ENCODE data around the gene GANC.

The GANC gene

DNA sequence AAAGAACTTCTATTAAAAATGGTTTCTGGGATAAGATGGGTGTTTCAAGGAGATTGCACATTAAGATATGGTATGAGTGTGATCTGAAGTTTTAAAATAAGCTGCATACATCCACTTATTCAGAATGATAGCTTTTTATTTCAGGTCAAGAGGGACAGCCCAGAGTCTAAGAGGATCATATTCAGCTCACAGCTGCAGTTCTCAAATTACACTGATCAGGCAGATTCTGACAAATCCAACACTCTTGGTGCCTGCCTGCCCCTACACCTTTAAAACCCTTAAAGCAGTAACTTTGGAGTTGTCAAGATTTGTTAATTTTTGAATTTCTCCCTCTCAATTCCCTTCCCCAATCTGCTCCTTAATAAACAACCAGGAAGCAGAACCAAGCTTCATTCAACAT is 9.3 kb downstream of the GANC start:
- POLR2A ChIA-PET: no interaction called here
- DNase-seq: no peak
- Histone ChIP-seq H3K9me3 (ENCODE audit: control extremely low read depth in 1 of 5, control insufficient read depth in 4 of 5, insufficient read depth in 2 of 5, low read depth in 1 of 5, low read length in 4 of 5) (no peaks in the 10 kb centered on the region), H3K4me3 (ENCODE audit: control insufficient read depth in 1 of 7, extremely low read depth in 1 of 7, insufficient read depth in 4 of 7, low read depth in 2 of 7, low read length in 6 of 7) (no peak overlapping the region), H3K36me3 (ENCODE audit: control insufficient read depth in 4 of 4, insufficient read depth in 4 of 4, low read length in 3 of 4) (peaks cover 13 to 27% (median 19%) of the 10 kb centered on the region in 4 experiments), H3K27ac (ENCODE audit: insufficient read depth in 1 of 2, low read depth in 1 of 2, low read length in 2 of 2, poor library complexity in 1 of 2, severe bottlenecking in 2 of 2) (no peak overlapping the region), H3K27me3 (replicated peaks in 2 of 5; ENCODE audit: control insufficient read depth in 4 of 5, insufficient read depth in 5 of 5, low read length in 4 of 5) (no peaks in the 10 kb centered on the region), H3K4me1 (ENCODE audit: control extremely low read depth in 1 of 4, control insufficient read depth in 4 of 4, insufficient read depth in 4 of 4, low read length in 3 of 4) (peaks cover 0 to 10% (median 4%) of the 10 kb centered on the region in 4 experiments)
- CTCF ChIA-PET: interaction anchor here (0.5 kb wide), 1 partner anchor 234 kb away, joined by 3 read pairs; no protein-coding TSS in a partner anchor

GRCh38 chr15:42282926-42283325 is 9.9 kb downstream of the GANC start:
- CTCF ChIA-PET: interaction anchor here (0.5 kb wide), 1 partner anchor 233 kb away, joined by 3 read pairs; no protein-coding TSS in a partner anchor
- WGBS (ENCODE audit: insufficient coverage): 67% methylated on average over 3 of the region's 5 CpGs
- Histone ChIP-seq H3K27ac (ENCODE audit: insufficient read depth in 1 of 2, low read depth in 1 of 2, low read length in 2 of 2, poor library complexity in 1 of 2, severe bottlenecking in 2 of 2) (no peak overlapping the region), H3K9me3 (ENCODE audit: control extremely low read depth in 1 of 5, control insufficient read depth in 4 of 5, insufficient read depth in 2 of 5, low read depth in 1 of 5, low read length in 4 of 5) (no peaks in the 10 kb centered on the region), H3K36me3 (ENCODE audit: control insufficient read depth in 4 of 4, insufficient read depth in 4 of 4, low read length in 3 of 4) (peaks cover 13 to 30% (median 19%) of the 10 kb centered on the region in 4 experiments), H3K4me1 (ENCODE audit: control extremely low read depth in 1 of 4, control insufficient read depth in 4 of 4, insufficient read depth in 4 of 4, low read length in 3 of 4) (peaks cover 0 to 10% (median 4%) of the 10 kb centered on the region in 4 experiments), H3K27me3 (replicated peaks in 2 of 5; ENCODE audit: control insufficient read depth in 4 of 5, insufficient read depth in 5 of 5, low read length in 4 of 5) (no peaks in the 10 kb centered on the region), H3K4me3 (ENCODE audit: control insufficient read depth in 1 of 7, extremely low read depth in 1 of 7, insufficient read depth in 4 of 7, low read depth in 2 of 7, low read length in 6 of 7) (no peak overlapping the region)
- POLR2A ChIA-PET: no interaction called here
- DNase-seq: no peak

DNA sequence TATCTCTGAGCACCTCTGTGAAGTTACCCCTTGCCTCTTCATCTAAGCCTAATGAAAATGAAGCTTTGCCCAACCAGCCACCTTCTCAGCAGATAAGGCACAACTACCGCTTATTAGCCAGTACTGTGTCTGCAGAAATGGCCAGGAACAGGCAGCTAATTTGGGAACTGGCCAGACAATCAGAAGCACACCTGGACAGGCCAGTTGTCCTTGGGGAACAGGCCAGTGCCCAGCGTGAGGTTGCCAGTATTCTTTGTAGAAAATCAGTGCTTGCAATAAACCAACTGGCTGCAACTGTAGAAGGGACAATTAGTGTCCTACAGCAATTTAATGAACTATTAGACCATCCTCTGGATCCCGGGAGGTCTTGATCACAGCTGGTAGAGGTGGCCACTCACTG is 10.7 kb downstream of the GANC start:
- Histone ChIP-seq H3K4me3 (ENCODE audit: control insufficient read depth in 1 of 7, extremely low read depth in 1 of 7, insufficient read depth in 4 of 7, low read depth in 2 of 7, low read length in 6 of 7) (no peak overlapping the region), H3K9me3 (ENCODE audit: control extremely low read depth in 1 of 5, control insufficient read depth in 4 of 5, insufficient read depth in 2 of 5, low read depth in 1 of 5, low read length in 4 of 5) (no peaks in the 10 kb centered on the region), H3K36me3 (ENCODE audit: control insufficient read depth in 4 of 4, insufficient read depth in 4 of 4, low read length in 3 of 4) (peaks cover 14 to 28% (median 19%) of the 10 kb centered on the region in 4 experiments), H3K27me3 (replicated peaks in 2 of 5; ENCODE audit: control insufficient read depth in 4 of 5, insufficient read depth in 5 of 5, low read length in 4 of 5) (no peaks in the 10 kb centered on the region), H3K27ac (ENCODE audit: insufficient read depth in 1 of 2, low read depth in 1 of 2, low read length in 2 of 2, poor library complexity in 1 of 2, severe bottlenecking in 2 of 2) (no peak overlapping the region), H3K4me1 (ENCODE audit: control extremely low read depth in 1 of 4, control insufficient read depth in 4 of 4, insufficient read depth in 4 of 4, low read length in 3 of 4) (peaks cover 0 to 10% (median 4%) of the 10 kb centered on the region in 4 experiments)
- DNase-seq: no peak
- ChIA-PET CTCF (no interaction called here), POLR2A (no interaction called here)
- 100% methylated on average over 2 of the region's 3 CpGs for WGBS (ENCODE audit: insufficient coverage)

GRCh38 chr15:42284551-42284950 is 11.6 kb downstream of the GANC start:
- CTCF ChIA-PET: no interaction called here

DNA sequence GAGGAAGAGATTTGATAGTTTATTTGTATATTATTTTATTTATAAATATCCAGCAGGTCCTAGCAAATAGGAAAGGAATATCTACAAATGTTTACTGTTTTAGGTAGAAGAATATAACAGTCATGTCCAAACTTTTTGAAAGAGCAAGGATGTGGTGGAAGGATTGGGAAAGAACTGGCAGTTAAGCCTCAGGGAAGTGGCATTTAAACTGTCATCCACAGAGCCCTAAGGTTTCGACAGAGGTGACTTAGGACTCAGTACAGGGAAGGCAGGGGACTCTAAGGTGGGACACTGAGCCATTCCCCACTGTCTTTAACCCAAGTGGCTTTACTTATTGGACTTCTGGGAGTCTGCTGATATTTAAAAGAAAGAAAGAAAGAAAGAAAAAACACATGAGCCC is 12.0 kb downstream of the GANC start:
- CTCF ChIA-PET: no interaction called here
- Histone ChIP-seq H3K4me1 (ENCODE audit: control extremely low read depth in 1 of 4, control insufficient read depth in 4 of 4, insufficient read depth in 4 of 4, low read length in 3 of 4) (peaks cover 0 to under 1% (median 0%) of the 10 kb centered on the region in 4 experiments), H3K9me3 (ENCODE audit: control extremely low read depth in 1 of 5, control insufficient read depth in 4 of 5, insufficient read depth in 2 of 5, low read depth in 1 of 5, low read length in 4 of 5) (no peaks in the 10 kb centered on the region), H3K27ac (ENCODE audit: insufficient read depth in 1 of 2, low read depth in 1 of 2, low read length in 2 of 2, poor library complexity in 1 of 2, severe bottlenecking in 2 of 2) (no peak overlapping the region), H3K4me3 (ENCODE audit: control insufficient read depth in 1 of 7, extremely low read depth in 1 of 7, insufficient read depth in 4 of 7, low read depth in 2 of 7, low read length in 6 of 7) (no peak overlapping the region), H3K36me3 (ENCODE audit: control insufficient read depth in 4 of 4, insufficient read depth in 4 of 4, low read length in 3 of 4) (peaks cover 16 to 38% (median 21%) of the 10 kb centered on the region in 4 experiments), H3K27me3 (replicated peaks in 2 of 5; ENCODE audit: control insufficient read depth in 4 of 5, insufficient read depth in 5 of 5, low read length in 4 of 5) (no peaks in the 10 kb centered on the region)
- POLR2A ChIA-PET: interaction anchor here (0.6 kb wide), 1 partner anchor 28 kb away, joined by 3 read pairs; no protein-coding TSS in a partner anchor
- WGBS (ENCODE audit: insufficient coverage): 83% methylated on average over 1 of the region's 1 CpG
- peak in 1 of 3 donors; percentile 6 for DNase-seq

More at GRCh38 chr15:42284551-42284950, 11.6 kb downstream of the GANC start:
- DNase-seq: no peak
- Histone ChIP-seq H3K4me1 (ENCODE audit: control extremely low read depth in 1 of 4, control insufficient read depth in 4 of 4, insufficient read depth in 4 of 4, low read length in 3 of 4) (peaks cover 0 to 5% (median 0%) of the 10 kb centered on the region in 4 experiments), H3K4me3 (ENCODE audit: control insufficient read depth in 1 of 7, extremely low read depth in 1 of 7, insufficient read depth in 4 of 7, low read depth in 2 of 7, low read length in 6 of 7) (no peak overlapping the region), H3K9me3 (ENCODE audit: control extremely low read depth in 1 of 5, control insufficient read depth in 4 of 5, insufficient read depth in 2 of 5, low read depth in 1 of 5, low read length in 4 of 5) (no peaks in the 10 kb centered on the region), H3K36me3 (ENCODE audit: control insufficient read depth in 4 of 4, insufficient read depth in 4 of 4, low read length in 3 of 4) (peaks cover 16 to 35% (median 21%) of the 10 kb centered on the region in 4 experiments), H3K27ac (ENCODE audit: insufficient read depth in 1 of 2, low read depth in 1 of 2, low read length in 2 of 2, poor library complexity in 1 of 2, severe bottlenecking in 2 of 2) (no peak overlapping the region), H3K27me3 (replicated peaks in 2 of 5; ENCODE audit: control insufficient read depth in 4 of 5, insufficient read depth in 5 of 5, low read length in 4 of 5) (no peaks in the 10 kb centered on the region)
- POLR2A ChIA-PET: interaction anchor here (0.6 kb wide), 1 partner anchor 28 kb away, joined by 3 read pairs; no protein-coding TSS in a partner anchor

GRCh38 chr15:42286445-42287029 is 13.5 kb downstream of the GANC start:
- H3K4me1 ChIP-seq (ENCODE audit: control extremely low read depth in 1 of 4, control insufficient read depth in 4 of 4, insufficient read depth in 4 of 4, low read length in 3 of 4): no peaks in the 10 kb centered on the region
- H3K9me3 ChIP-seq (ENCODE audit: control extremely low read depth in 1 of 5, control insufficient read depth in 4 of 5, insufficient read depth in 2 of 5, low read depth in 1 of 5, low read length in 4 of 5): no peaks in the 10 kb centered on the region
- ChIA-PET POLR2A (no interaction called here), CTCF (no interaction called here)
- H3K27me3 ChIP-seq (replicated peaks in 2 of 5; ENCODE audit: control insufficient read depth in 4 of 5, insufficient read depth in 5 of 5, low read length in 4 of 5): no peaks in the 10 kb centered on the region
- 100% methylated on average over 3 of the region's 4 CpGs for WGBS (ENCODE audit: insufficient coverage)
- H3K36me3 ChIP-seq (ENCODE audit: control insufficient read depth in 4 of 4, insufficient read depth in 4 of 4, low read length in 3 of 4): peaks cover 7 to 37% (median 16%) of the 10 kb centered on the region in 4 experiments
- H3K4me3 ChIP-seq (ENCODE audit: control insufficient read depth in 1 of 7, extremely low read depth in 1 of 7, insufficient read depth in 4 of 7, low read depth in 2 of 7, low read length in 6 of 7): no peak overlapping the region
- DNase-seq: no peak
- no peak overlapping the region for H3K27ac ChIP-seq (ENCODE audit: insufficient read depth in 1 of 2, low read depth in 1 of 2, low read length in 2 of 2, poor library complexity in 1 of 2, severe bottlenecking in 2 of 2)

GRCh38 chr15:42287931-42288330 is 14.9 kb downstream of the GANC start:
- Histone ChIP-seq H3K36me3 (ENCODE audit: control insufficient read depth in 4 of 4, insufficient read depth in 4 of 4, low read length in 3 of 4) (peaks cover 10 to 45% (median 17%) of the 10 kb centered on the region in 4 experiments), H3K9me3 (ENCODE audit: control extremely low read depth in 1 of 5, control insufficient read depth in 4 of 5, insufficient read depth in 2 of 5, low read depth in 1 of 5, low read length in 4 of 5) (no peaks in the 10 kb centered on the region), H3K4me3 (ENCODE audit: control insufficient read depth in 1 of 7, extremely low read depth in 1 of 7, insufficient read depth in 4 of 7, low read depth in 2 of 7, low read length in 6 of 7) (no peak overlapping the region), H3K27ac (ENCODE audit: insufficient read depth in 1 of 2, low read depth in 1 of 2, low read length in 2 of 2, poor library complexity in 1 of 2, severe bottlenecking in 2 of 2) (no peak overlapping the region), H3K27me3 (replicated peaks in 2 of 5; ENCODE audit: control insufficient read depth in 4 of 5, insufficient read depth in 5 of 5, low read length in 4 of 5) (no peaks in the 10 kb centered on the region), H3K4me1 (ENCODE audit: control extremely low read depth in 1 of 4, control insufficient read depth in 4 of 4, insufficient read depth in 4 of 4, low read length in 3 of 4) (no peaks in the 10 kb centered on the region)
- CTCF ChIA-PET: no interaction called here
- WGBS (ENCODE audit: insufficient coverage): no CpG with 5 or more reads among the region's 4 CpGs
- DNase-seq: no peak
- POLR2A ChIA-PET: no interaction called here
